MM.1S (cell line): ENCODE data around the gene ATP5MK.

Source experiments
- DNase-seq: peaks from one replicate; pipeline ENCODE4 v3.0.0-alpha.2; 2015
- H2AFZ ChIP-seq: fragments of 300-600 bp; sonication (generic); 2 replicates; pipeline ENCODE4 v1.6.0; 2016; ENCODE audit warnings: antibody characterized with exemption, low read length
- H3F3A ChIP-seq: fragments of 300-600 bp; sonication (generic); 2 replicates; pipeline ENCODE4 v1.6.1; 2016; ENCODE audit warnings: mild to moderate bottlenecking, antibody characterized with exemption, low read length, moderate library complexity, mixed read lengths; ENCODE audit not compliant: insufficient read depth
- H3K27ac ChIP-seq: fragments of 300-600 bp; sonication (generic); 2 replicates; pipeline ENCODE4 v1.5.1; 2016; ENCODE audit warnings: mild to moderate bottlenecking, low read length
- H3K27me3 ChIP-seq: fragments of 300-600 bp; sonication (generic); replicated peaks from 2 replicates; pipeline ENCODE4 v1.6.0; 2016; ENCODE audit warnings: low read length; ENCODE audit not compliant: insufficient read depth
- H3K36me3 ChIP-seq: fragments of 300-600 bp; sonication (generic); replicated peaks from 2 replicates; pipeline ENCODE4 v1.6.1; 2016; ENCODE audit warnings: mild to moderate bottlenecking, low read length, mixed read lengths; ENCODE audit not compliant: insufficient read depth
- H3K4me1 ChIP-seq: fragments of 300-600 bp; sonication (generic); 2 replicates; pipeline ENCODE4 v1.6.1; 2016; ENCODE audit warnings: low read length, mixed read lengths
- H3K4me2 ChIP-seq: fragments of 300-600 bp; sonication (generic); 2 replicates; pipeline ENCODE4 v1.6.0; 2016; ENCODE audit warnings: low read depth, low read length
- H3K4me3 ChIP-seq: fragments of 300-600 bp; sonication (generic); 2 replicates; pipeline ENCODE4 v1.5.1; 2016; ENCODE audit warnings: low read length, mixed read lengths
- H3K79me2 ChIP-seq: fragments of 300-600 bp; sonication (generic); 2 replicates; pipeline ENCODE4 v1.6.1; 2016; ENCODE audit warnings: mixed run types, low read length, mixed read lengths
- H3K9ac ChIP-seq: fragments of 300-600 bp; sonication (generic); 2 replicates; pipeline ENCODE4 v1.6.1; 2016; ENCODE audit warnings: low read length, mixed read lengths
- H3K9me2 ChIP-seq: fragments of 300-600 bp; sonication (generic); replicated peaks from 2 replicates; pipeline ENCODE4 v1.6.1; 2016; ENCODE audit warnings: mild to moderate bottlenecking, low read length, mixed read lengths; ENCODE audit not compliant: insufficient read depth
- H3K9me3 ChIP-seq: fragments of 300-600 bp; sonication (generic); replicated peaks from 2 replicates; pipeline ENCODE4 v1.6.1; 2016; ENCODE audit warnings: mild to moderate bottlenecking, low read length, mixed read lengths; ENCODE audit not compliant: insufficient read depth
- H4K20me1 ChIP-seq: fragments of 300-600 bp; sonication (generic); 2 replicates; pipeline ENCODE4 v1.6.1; 2016; ENCODE audit warnings: mild to moderate bottlenecking, low read length, moderate library complexity, mixed read lengths; ENCODE audit not compliant: insufficient read depth
- EZH2 ChIP-seq: fragments of 300-600 bp; sonication (generic); optimal IDR thresholded peaks from 2 replicates; pipeline ENCODE3; 2017; ENCODE audit warnings: low read depth, mild to moderate bottlenecking, antibody characterized with exemption, low read length, mixed read lengths
- EZH2phosphoT487 ChIP-seq: fragments of 300-600 bp; sonication (generic); IDR thresholded peaks from 2 replicates; pipeline ENCODE4 v1.6.1; 2018; ENCODE audit warnings: antibody characterized with exemption, low read length
- TF ChIP-seq, protein P1 (sequence below): fragments of 300-600 bp; sonication (generic); IDR thresholded peaks from 2 replicates; pipeline ENCODE4 v1.5.1; 2016; ENCODE audit warnings: antibody characterized with exemption, low read length, mixed read lengths

The ATP5MK gene

DNA sequence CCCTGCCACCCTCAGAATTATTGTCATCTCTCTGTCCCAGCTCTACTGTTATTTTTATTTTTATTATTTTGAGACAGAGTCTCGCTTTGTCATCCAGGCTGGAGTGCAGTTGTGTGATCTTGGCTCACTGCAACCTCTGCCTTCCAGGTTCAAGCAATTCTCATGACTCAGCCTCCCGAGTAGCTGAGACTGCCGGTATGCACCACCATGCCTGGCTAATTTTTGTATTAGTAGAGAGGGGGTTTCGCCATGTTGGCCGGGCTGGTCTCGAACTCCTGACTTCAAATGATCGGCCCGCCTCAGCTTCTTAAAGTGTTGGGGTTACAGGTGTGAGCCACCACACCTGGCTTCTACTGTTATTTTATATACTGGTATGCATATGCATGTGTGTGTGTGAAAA is 44.9 kb upstream of the ATP5MK start:
- no peak for DNase-seq
- Histone ChIP-seq H3K4me3 (no peak overlapping the region), H4K20me1 (no peaks in the 10 kb centered on the region), H3K9ac (no peak overlapping the region), H3K9me3 (no peaks in the 10 kb centered on the region), H3F3A (no peaks in the 10 kb centered on the region), H3K4me1 (no peaks in the 10 kb centered on the region), H3K4me2 (no peak overlapping the region), H3K27me3 (no peaks in the 10 kb centered on the region), H2AFZ (no peak overlapping the region), H3K9me2 (no peaks in the 10 kb centered on the region), H3K27ac (no peak overlapping the region), H3K79me2 (no peaks in the 10 kb centered on the region), H3K36me3 (0 out of 2 replicates have a peak, but pooled peaks cover 9% of the 10 kb centered on the region)
- TF ChIP-seq EZH2phosphoT487 (no peak), EZH2 (no peak)
- TF ChIP-seq, protein P1, sequence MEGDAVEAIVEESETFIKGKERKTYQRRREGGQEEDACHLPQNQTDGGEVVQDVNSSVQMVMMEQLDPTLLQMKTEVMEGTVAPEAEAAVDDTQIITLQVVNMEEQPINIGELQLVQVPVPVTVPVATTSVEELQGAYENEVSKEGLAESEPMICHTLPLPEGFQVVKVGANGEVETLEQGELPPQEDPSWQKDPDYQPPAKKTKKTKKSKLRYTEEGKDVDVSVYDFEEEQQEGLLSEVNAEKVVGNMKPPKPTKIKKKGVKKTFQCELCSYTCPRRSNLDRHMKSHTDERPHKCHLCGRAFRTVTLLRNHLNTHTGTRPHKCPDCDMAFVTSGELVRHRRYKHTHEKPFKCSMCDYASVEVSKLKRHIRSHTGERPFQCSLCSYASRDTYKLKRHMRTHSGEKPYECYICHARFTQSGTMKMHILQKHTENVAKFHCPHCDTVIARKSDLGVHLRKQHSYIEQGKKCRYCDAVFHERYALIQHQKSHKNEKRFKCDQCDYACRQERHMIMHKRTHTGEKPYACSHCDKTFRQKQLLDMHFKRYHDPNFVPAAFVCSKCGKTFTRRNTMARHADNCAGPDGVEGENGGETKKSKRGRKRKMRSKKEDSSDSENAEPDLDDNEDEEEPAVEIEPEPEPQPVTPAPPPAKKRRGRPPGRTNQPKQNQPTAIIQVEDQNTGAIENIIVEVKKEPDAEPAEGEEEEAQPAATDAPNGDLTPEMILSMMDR, result no peak

DNA sequence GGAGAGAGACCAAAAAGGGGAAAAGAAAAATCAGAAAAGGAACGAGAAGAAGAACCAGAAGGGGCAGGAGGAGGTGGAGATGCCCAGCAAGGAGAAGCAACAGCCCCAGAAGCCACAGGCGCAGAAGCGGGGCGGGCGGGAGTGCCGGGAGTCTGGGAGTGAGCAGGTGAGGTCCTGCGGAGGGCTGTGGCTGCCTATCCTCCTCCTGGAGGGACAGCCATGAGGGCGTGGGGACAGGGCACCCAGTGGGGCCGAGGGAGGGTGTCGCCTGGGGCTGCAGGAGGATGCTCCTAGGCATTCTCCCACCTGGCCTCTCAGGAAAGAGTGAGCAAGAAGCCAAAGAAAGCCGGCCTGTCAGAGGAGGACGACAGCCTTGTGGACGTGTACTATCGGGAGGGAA is 44.1 kb upstream of the ATP5MK start:
- no peaks in the 10 kb centered on the region for H4K20me1 ChIP-seq
- TF ChIP-seq EZH2, result no peak
- no peak for TF ChIP-seq EZH2phosphoT487
- TF ChIP-seq, protein P1, result no peak
- H3K4me3 ChIP-seq, result no peak overlapping the region
- H3K4me1 ChIP-seq, result no peaks in the 10 kb centered on the region
- H3K4me2 ChIP-seq, result no peak overlapping the region
- H3K9ac ChIP-seq, result no peak overlapping the region
- no peak overlapping the region for H3K27ac ChIP-seq
- H2AFZ ChIP-seq, result no peak overlapping the region
- no peaks in the 10 kb centered on the region for H3K9me2 ChIP-seq
- 0 out of 2 replicates have a peak, but pooled peaks cover 9% of the 10 kb centered on the region for H3K36me3 ChIP-seq
- no peaks in the 10 kb centered on the region for H3K27me3 ChIP-seq
- H3K9me3 ChIP-seq, result no peaks in the 10 kb centered on the region
- DNase-seq, result no peak
- no peaks in the 10 kb centered on the region for H3F3A ChIP-seq
- no peaks in the 10 kb centered on the region for H3K79me2 ChIP-seq

DNA sequence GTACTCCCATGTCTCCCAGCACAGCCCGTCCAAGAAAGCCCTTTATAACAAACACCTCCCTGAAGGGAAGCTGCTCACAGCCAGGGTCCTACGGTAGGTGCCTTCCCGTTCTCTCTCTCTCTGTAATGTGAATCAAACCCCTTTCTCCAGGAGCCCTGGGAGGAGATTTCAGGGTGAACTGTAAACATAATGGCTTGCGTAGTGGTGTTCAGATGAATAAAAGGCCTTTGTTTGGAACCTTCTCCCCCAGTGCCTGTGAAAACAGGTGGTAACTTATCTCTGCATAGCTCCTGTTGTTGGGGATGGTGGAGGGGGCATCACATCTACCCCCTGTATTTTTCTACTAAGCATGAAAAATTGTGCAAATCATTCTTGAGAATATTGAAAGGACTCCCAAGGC is 43.5 kb upstream of the ATP5MK start:
- no peak overlapping the region for H3K9ac ChIP-seq
- H4K20me1 ChIP-seq, result no peaks in the 10 kb centered on the region
- H3K4me3 ChIP-seq, result no peak overlapping the region
- no peaks in the 10 kb centered on the region for H3K79me2 ChIP-seq
- H3K4me2 ChIP-seq, result no peak overlapping the region
- H3K9me3 ChIP-seq, result no peaks in the 10 kb centered on the region
- 0 out of 2 replicates have a peak, but pooled peaks cover 9% of the 10 kb centered on the region for H3K36me3 ChIP-seq
- no peaks in the 10 kb centered on the region for H3K4me1 ChIP-seq
- H3K27me3 ChIP-seq, result no peaks in the 10 kb centered on the region
- H3K9me2 ChIP-seq, result no peaks in the 10 kb centered on the region
- H3F3A ChIP-seq, result no peaks in the 10 kb centered on the region
- no peak overlapping the region for H3K27ac ChIP-seq
- TF ChIP-seq EZH2 (no peak), EZH2phosphoT487 (no peak)
- TF ChIP-seq, protein P1, result no peak
- no peak for DNase-seq
- no peak overlapping the region for H2AFZ ChIP-seq
